Pancreas (tissue), 10 donors: ENCODE data around the gene RASL10B. TPM values are rescaled to one million over a fixed set of nuclear protein-coding genes. Genes with fewer than 3 reads are reported as not detected.

Experiments
- ATAC-seq, 4 donors: fragments of 200-7000 bp; cut with Tn5 transposase; one replicate each; pipeline versions ENCODE4 v1.8.0 to v1.9.1; 2020; ENCODE audit warnings: mild to moderate bottlenecking in 4 of 4, moderate library complexity in 4 of 4
- DNase-seq, 6 donors: peaks; one replicate each; pipeline ENCODE4 v3.0.0-alpha.2; 2020
- FAIRE-seq: peaks from 2 replicates; lab custom pipeline; 2012; peaks lifted over from hg19 to GRCh38; lab: Jason Lieb, UNC
- H3K27ac ChIP-seq, 4 donors: fragments of 200-600 bp; sonication (generic); 1 replicate in 3 of 4; 2 replicates in 1 of 4; pipeline versions ENCODE4 v1.5.0 to v1.8.0; 2020
- H3K27me3 ChIP-seq, 4 donors: fragments of 200-600 bp; one replicate each; pipeline ENCODE4 v1.8.0; 2021
- H3K36me3 ChIP-seq, 3 donors: fragments of 200-600 bp; sonication (generic) in 1 of 3; one replicate each; pipeline versions ENCODE4 v1.5.0 to v1.8.0; 2020 to 2021
- H3K4me1 ChIP-seq, 3 donors: fragments of 200-600 bp; one replicate each; pipeline ENCODE4 v1.8.0; 2021
- H3K4me3 ChIP-seq, 4 donors: fragments of 200-600 bp; sonication (generic) in 2 of 4; one replicate each; pipeline versions ENCODE4 v1.5.0 to v1.8.0; 2020 to 2021
- H3K9me3 ChIP-seq, 4 donors: fragments of 200-600 bp; one replicate each; pipeline ENCODE4 v1.8.0; 2021
- CTCF ChIP-seq, 4 donors: fragments of 200-600 bp; sonication (generic) in 3 of 4; IDR thresholded peaks; one replicate each; pipeline versions ENCODE4 v1.5.0 to v1.8.0; 2021; ENCODE audit warnings: antibody characterized with exemption in 4 of 4
- WGBS, 2 donors: extraction: QIAGEN DNeasy Blood & Tissue Kit; methylation state at CpG; one replicate each; pipeline ENCODE4 v1.1.7; 2013; 5-methylcytosine and 5-hydroxymethylcytosine counted together
- intact Hi-C, 3 donors: fragments of 100-400 bp; cut with DNase I; formaldehyde crosslinking; loops; one replicate each; pipeline versions ENCODE4 v1.11.1 to v1.14.2; 2022
- polyA plus RNA-seq, 2 donors: library from polyadenylated mRNA; stranded (reverse); fragments of 200-250 nt; gene quantifications; one replicate each; pipeline ENCODE4 v1.2.3, GENCODE V29; 2013
- total RNA-seq, 6 donors: library from RNA; stranded (reverse); fragmentation: NEBNext Ultra II Directional in 4 of 6; extraction: Animal tissue kit (Norgen Biotek cat#: 25700) in 4 of 6; gene quantifications; one replicate each; pipeline versions ENCODE4 v1.2.1 to v1.2.4, GENCODE V29; 2021 to 2023
- donor health status: healthy with polysubstance abuse.
- donor health status: DM: no; HTN: no; CAD: no; lungs with moderate emphysema.
- donor health status: DM: no; HTN: no; CAD: no.
- donor health status: control.
- donor health status: control.
- donor health status: Bipolar disorder and iron deficiency.
- donor health status: DM: yes; HTN: yes; CAD: no.
- donor health status: DM: no; HTN: no; CAD: no.
- donor health status: DM: no; HTN: no; CAD: no.
- donor health status: DM: yes; HTN: yes; CAD: no.

RASL10B gene
- total and polyA plus RNA-seq, 8 donors, result 2.5 to 6.3 (median 4.0) TPM

- 66 to 77% methylated on average over 29 of the region's 29 CpGs for WGBS, 2 donors
- intact Hi-C loops, result no loop called here
- FAIRE-seq (no peak), DNase-seq (no peak), ATAC-seq (no peak)
- H3K36me3 ChIP-seq, result no peaks in the 10 kb centered on the region
- H3K27ac ChIP-seq, result no peak overlapping the region
- H3K27me3 ChIP-seq, result no peaks in the 10 kb centered on the region
- no peaks in the 10 kb centered on the region for H3K9me3 ChIP-seq
- peaks cover 0 to 6% (median 5%) of the 10 kb centered on the region in 3 donors for H3K4me1 ChIP-seq
- no peak for TF ChIP-seq CTCF (IDR thresholded peaks at IDR 0.05)
- no peak overlapping the region for H3K4me3 ChIP-seq
Observed at GRCh38 chr17:35735036-35735805, 3.8 kb downstream of the RASL10B start.

DNA sequence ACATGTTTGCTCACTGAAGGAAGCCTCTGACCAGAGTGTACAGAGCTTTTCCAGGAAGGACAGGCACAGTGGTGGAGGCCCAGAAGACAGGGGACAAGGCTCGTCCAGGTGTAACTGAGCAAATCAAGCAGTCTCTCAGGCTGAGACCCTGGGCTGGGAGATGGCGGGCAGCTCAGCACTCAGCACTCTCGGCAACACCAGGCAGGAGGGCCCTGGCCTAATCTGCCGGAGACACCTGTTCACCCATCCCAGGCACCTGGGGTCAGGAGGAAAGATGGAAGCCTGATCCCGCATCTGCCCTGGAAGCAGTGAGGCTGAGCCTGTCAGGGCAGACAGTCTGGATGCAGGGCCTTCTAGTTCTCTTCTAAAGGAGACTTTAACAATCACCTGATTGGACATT, 4.8 kb downstream of the RASL10B start:
- 84 to 96% methylated on average over 5 of the region's 5 CpGs for WGBS, 2 donors
- no peak overlapping the region for H3K27ac ChIP-seq
- H3K4me3 ChIP-seq, result no peak overlapping the region
- peaks cover under 1 to 4% (median 1%) of the 10 kb centered on the region in 3 donors for H3K4me1 ChIP-seq
- ATAC-seq (no peak), DNase-seq (no peak), FAIRE-seq (no peak)
- no peaks in the 10 kb centered on the region for H3K9me3 ChIP-seq
- no peaks in the 10 kb centered on the region for H3K36me3 ChIP-seq
- intact Hi-C loops, result no loop called here
- TF ChIP-seq CTCF (IDR thresholded peaks at IDR 0.05), result no peak
- H3K27me3 ChIP-seq, result peaks cover 0 to under 1% (median 0%) of the 10 kb centered on the region in 4 donors

GRCh38 chr17:35738519-35739133, 7.2 kb downstream of the RASL10B start:
- FAIRE-seq, result no peak

GRCh38 chr17:35740216-35740615, 8.8 kb downstream of the RASL10B start:
- FAIRE-seq, result no peak
- intact Hi-C loops, result loop anchor here in 2 of 3 donors (10.0 kb wide), 2 partner anchors 75 to 125 kb away; no protein-coding TSS in a partner anchor
- peaks cover 0 to 4% (median 0%) of the 10 kb centered on the region in 4 donors for H3K27me3 ChIP-seq
- H3K36me3 ChIP-seq, result no peaks in the 10 kb centered on the region
- no peak for ATAC-seq
- no peak for DNase-seq
- H3K27ac ChIP-seq, result no peak overlapping the region
- WGBS, 2 donors, result 69 to 80% methylated on average over 7 of the region's 7 CpGs
- no peak overlapping the region for H3K4me3 ChIP-seq
- H3K9me3 ChIP-seq, result no peaks in the 10 kb centered on the region
- H3K4me1 ChIP-seq, result peaks cover 0 to 6% (median 0%) of the 10 kb centered on the region in 3 donors
- no peak for TF ChIP-seq CTCF (IDR thresholded peaks at IDR 0.05)

More at GRCh38 chr17:35738519-35739133, 7.2 kb downstream of the RASL10B start:
- no peak for TF ChIP-seq CTCF (IDR thresholded peaks at IDR 0.05)
- H3K27ac ChIP-seq, result no peak overlapping the region
- DNase-seq (no peak), ATAC-seq (no peak)
- H3K4me1 ChIP-seq, result peaks cover 0 to 6% (median 0%) of the 10 kb centered on the region in 3 donors
- no peaks in the 10 kb centered on the region for H3K36me3 ChIP-seq
- peaks cover 0 to 4% (median 0%) of the 10 kb centered on the region in 4 donors for H3K27me3 ChIP-seq
- no peaks in the 10 kb centered on the region for H3K9me3 ChIP-seq
- whole genome bisulfite sequencing, 2 donors, result 76 to 88% methylated on average over 5 of the region's 5 CpGs
- intact Hi-C loops, result no loop called here
- no peak overlapping the region for H3K4me3 ChIP-seq
